ENCODE measurements around the gene EIF1.

EIF1 gene

DNA sequence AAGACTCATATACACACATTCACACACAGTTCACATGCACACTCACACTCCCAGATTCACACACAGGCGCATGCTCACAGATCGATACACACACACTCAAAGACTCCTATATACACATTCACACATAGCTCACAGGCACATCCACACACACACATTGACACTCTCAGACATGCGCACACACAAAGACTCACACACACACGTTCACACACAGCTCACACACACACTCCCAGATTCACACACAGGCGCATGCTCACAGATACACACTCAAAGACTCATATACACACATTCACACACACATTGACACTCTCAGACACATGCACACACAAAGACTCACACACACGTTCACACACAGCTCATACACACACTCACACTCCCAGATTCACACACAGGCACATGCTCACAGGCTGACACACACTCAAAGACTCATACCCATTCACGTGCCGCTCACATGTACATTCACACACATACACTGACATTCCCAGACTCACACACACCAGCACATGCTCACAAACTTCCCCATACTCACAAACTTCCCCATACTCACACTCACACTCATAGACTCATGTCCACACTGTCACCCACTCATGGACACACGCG, 38.7 kb upstream of the EIF1 start:
- peaks cover 6% of the 10 kb centered on the region for H3K27me3 ChIP-seq (ENCODE audit: control insufficient read depth, insufficient read depth, low read length, poor library complexity, severe bottlenecking)
- H3K9me3 ChIP-seq (ENCODE audit: control insufficient read depth, low read length), result no peaks in the 10 kb centered on the region
- H3K27ac ChIP-seq (ENCODE audit: insufficient read depth, low read depth, low read length, poor library complexity, severe bottlenecking), result no peak overlapping the region
- H3K4me1 ChIP-seq (ENCODE audit: control insufficient read depth, insufficient read depth, low read length), result peaks cover 5% of the 10 kb centered on the region
- H3K4me3 ChIP-seq (ENCODE audit: insufficient read depth, low read depth, low read length), result no peak overlapping the region
- WGBS, 2 experiments, result 89 to 92% methylated on average over 10 of the region's 10 CpGs
- H3K36me3 ChIP-seq (ENCODE audit: control insufficient read depth, insufficient read depth, low read length), result no peaks in the 10 kb centered on the region

DNA sequence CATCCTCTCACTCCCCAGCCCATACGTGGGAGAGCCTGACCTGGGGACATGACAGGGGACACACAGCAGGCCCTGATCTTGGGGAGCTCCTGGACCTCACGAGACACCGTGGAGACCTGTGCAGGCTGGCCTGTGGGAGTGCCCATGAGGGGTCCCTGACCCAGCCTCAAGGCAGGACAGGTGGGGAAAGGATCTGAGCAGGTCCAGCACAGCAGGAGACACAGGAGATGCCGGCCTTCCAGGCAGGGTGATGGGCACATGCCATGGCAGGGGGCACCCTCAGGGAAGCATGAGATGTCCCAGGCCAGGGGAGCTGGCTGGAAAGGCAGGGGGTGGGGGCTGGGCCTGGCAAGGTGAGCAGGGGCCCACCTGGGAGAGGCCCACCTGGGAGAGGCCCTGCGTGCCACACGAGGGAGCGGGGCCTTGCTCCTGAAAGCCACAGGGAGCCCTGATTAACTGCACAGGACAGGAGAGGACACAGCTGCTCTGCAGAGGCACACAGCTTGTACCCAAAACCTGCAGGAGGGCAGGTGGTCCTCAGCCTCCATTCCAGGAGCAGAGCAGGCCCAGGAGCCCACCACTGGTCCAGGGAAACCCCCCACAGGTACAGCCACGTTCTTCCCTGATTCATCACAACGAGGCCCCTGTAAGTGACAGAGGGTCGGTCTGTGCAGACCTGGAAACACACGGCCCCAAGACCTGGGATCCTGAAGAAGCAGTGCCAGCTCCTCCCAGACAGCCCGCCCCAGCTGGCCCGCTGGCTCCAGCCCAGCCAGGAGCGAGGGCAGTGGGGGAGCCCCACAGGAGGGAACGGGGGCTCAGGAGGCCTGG, 37.7 kb upstream of the EIF1 start:
- H3K36me3 ChIP-seq (ENCODE audit: control insufficient read depth, insufficient read depth, low read length), result no peaks in the 10 kb centered on the region
- no peak overlapping the region for H3K27ac ChIP-seq (ENCODE audit: insufficient read depth, low read depth, low read length, poor library complexity, severe bottlenecking)
- 86 to 89% methylated on average over 15 of the region's 15 CpGs for WGBS, 2 experiments
- H3K4me3 ChIP-seq (ENCODE audit: insufficient read depth, low read depth, low read length), result no peak overlapping the region
- no peaks in the 10 kb centered on the region for H3K9me3 ChIP-seq (ENCODE audit: control insufficient read depth, low read length)
- peaks cover 6% of the 10 kb centered on the region for H3K27me3 ChIP-seq (ENCODE audit: control insufficient read depth, insufficient read depth, low read length, poor library complexity, severe bottlenecking)
- peaks cover 14% of the 10 kb centered on the region for H3K4me1 ChIP-seq (ENCODE audit: control insufficient read depth, insufficient read depth, low read length)

DNA sequence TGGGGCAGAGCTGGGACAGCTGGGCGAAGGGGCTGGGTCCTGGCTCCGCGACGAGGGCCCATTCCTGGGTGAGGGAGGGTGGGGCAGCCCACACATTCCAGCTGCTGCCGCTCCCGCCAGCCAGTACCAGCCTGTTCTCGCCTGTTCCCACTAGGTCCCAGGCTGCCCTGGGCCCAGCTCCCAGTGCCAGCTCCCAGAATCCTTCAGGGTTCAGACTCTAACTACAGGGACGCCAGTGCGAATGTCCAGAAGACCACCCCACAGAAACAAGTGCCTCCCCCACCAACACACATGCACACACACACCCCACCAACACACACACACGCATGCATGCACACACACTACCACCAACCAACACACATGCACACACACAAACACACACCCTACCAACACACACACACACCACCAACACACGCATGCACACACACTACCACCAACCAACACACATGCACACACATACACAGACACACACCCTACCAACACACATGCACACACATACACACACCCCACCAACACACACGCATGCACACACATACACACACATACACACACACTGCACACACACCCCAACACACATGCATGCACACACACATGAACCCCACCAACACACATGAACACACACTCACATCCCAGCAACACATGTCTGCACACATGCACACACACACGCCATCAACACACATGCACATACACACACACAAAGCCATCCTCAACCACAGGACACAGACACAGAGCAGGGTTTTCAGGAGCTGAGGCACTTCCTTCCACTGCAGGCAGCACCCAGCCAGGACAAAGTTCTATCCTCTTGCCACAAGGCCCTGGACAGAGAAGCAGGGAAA, 36.8 kb upstream of the EIF1 start:
- Histone ChIP-seq H3K4me1 (ENCODE audit: control insufficient read depth, insufficient read depth, low read length) (peaks cover 14% of the 10 kb centered on the region), H3K9me3 (ENCODE audit: control insufficient read depth, low read length) (no peaks in the 10 kb centered on the region), H3K4me3 (ENCODE audit: insufficient read depth, low read depth, low read length) (no peak overlapping the region), H3K27ac (ENCODE audit: insufficient read depth, low read depth, low read length, poor library complexity, severe bottlenecking) (no peak overlapping the region), H3K36me3 (ENCODE audit: control insufficient read depth, insufficient read depth, low read length) (no peaks in the 10 kb centered on the region), H3K27me3 (ENCODE audit: control insufficient read depth, insufficient read depth, low read length, poor library complexity, severe bottlenecking) (peaks cover 6% of the 10 kb centered on the region)
- WGBS, 2 experiments, result 88 to 92% methylated on average over 13 of the region's 13 CpGs

DNA sequence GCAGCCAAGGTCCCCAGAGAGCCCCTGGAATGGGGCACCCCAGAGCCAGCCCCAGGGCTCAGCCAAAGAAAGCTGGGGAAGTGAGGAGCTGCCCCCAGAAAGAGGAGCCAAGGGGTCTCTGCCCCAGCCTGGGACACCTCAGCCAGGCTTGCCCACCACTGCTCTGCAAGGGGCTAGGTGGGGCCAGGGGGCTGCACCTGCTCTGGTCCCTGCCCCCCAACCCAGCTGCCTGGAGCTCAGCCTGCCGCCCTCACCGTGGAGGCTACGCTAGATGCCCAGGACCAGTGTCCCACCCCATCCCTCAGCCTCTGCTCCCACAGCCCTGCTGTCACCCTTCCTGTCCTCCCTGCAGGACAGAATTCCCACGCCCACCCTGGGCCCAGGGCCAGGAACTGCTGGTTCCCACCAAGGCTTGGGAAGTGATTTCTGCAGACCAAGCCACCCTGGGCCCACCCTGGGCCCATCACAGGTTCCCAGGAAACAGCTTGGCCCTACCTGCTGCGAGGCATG, 36.2 kb upstream of the EIF1 start:
- Histone ChIP-seq H3K27me3 (ENCODE audit: control insufficient read depth, insufficient read depth, low read length, poor library complexity, severe bottlenecking) (peaks cover 6% of the 10 kb centered on the region), H3K36me3 (ENCODE audit: control insufficient read depth, insufficient read depth, low read length) (no peaks in the 10 kb centered on the region), H3K9me3 (ENCODE audit: control insufficient read depth, low read length) (no peaks in the 10 kb centered on the region), H3K4me3 (ENCODE audit: insufficient read depth, low read depth, low read length) (no peak overlapping the region), H3K4me1 (ENCODE audit: control insufficient read depth, insufficient read depth, low read length) (peaks cover 14% of the 10 kb centered on the region), H3K27ac (ENCODE audit: insufficient read depth, low read depth, low read length, poor library complexity, severe bottlenecking) (no peak overlapping the region)
- 92 to 93% methylated on average over 5 of the region's 5 CpGs for WGBS, 2 experiments

DNA sequence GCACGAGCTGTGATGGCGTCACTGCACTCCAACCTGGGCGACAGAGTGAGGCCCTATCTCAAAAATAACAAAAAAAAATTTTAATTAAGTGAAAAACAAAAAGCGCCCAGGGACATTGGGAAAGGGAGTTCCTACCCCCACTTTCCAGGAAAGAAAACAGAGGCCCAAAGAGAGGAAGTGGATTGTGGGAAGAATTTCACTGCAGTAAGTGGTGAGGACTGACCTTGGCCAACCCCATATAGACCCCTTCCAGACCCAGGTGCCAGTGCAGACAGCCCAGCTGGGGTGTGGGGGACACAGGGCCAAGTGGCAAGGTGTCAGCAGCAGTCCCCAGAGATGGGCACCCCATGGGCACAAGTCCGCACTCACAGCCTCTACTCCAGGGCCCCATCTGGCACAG, 35.3 kb upstream of the EIF1 start:
- H3K9me3 ChIP-seq (ENCODE audit: control insufficient read depth, low read length), result no peaks in the 10 kb centered on the region
- H3K4me1 ChIP-seq (ENCODE audit: control insufficient read depth, insufficient read depth, low read length), result peaks cover 9% of the 10 kb centered on the region
- no peak overlapping the region for H3K4me3 ChIP-seq (ENCODE audit: insufficient read depth, low read depth, low read length)
- H3K27ac ChIP-seq (ENCODE audit: insufficient read depth, low read depth, low read length, poor library complexity, severe bottlenecking), result no peak overlapping the region
- peaks cover 2% of the 10 kb centered on the region for H3K27me3 ChIP-seq (ENCODE audit: control insufficient read depth, insufficient read depth, low read length, poor library complexity, severe bottlenecking)
- H3K36me3 ChIP-seq (ENCODE audit: control insufficient read depth, insufficient read depth, low read length), result no peaks in the 10 kb centered on the region
- WGBS, 2 experiments, result 89 to 92% methylated on average over 4 to 5 of the region's 5 CpGs

DNA sequence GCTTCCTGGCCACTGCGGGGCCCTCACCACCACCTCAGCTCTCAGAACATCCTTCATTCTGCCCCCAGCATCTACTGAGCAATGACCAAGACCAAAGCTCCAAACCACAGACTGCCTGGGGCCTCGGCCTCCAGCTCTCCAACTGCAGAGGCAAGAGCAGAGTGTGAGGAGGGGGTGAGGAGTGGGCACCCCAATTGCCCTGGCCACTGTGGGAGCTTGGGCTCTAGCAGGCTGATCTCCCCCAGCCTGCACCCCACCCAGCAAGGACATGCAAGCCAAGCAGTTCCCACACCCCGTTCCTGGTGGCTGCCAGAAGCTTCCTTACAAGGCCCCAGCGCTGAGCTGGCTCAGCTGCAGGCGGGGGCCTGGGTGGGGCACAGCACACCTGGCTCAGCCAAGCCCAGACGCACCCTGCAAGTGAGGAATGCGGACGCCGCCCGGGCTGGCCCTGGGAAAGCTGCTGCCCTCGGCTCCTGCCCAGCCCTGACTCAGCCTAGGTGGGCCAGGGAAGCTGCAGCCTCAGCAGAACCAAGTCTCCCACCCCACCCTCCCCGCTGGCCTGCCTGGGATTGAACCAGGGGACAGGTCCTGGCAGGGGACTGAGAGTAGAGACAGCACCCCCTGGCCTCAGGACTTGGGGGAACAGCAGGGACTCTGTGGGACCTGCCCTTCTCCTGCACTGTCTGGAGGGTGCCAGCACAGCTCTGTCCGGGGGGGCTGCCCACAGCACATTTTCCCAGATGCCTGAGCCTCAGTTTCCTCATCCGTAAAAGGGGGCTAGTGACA, 34.6 kb upstream of the EIF1 start:
- no peak overlapping the region for H3K27ac ChIP-seq (ENCODE audit: insufficient read depth, low read depth, low read length, poor library complexity, severe bottlenecking)
- no peaks in the 10 kb centered on the region for H3K36me3 ChIP-seq (ENCODE audit: control insufficient read depth, insufficient read depth, low read length)
- H3K4me3 ChIP-seq (ENCODE audit: insufficient read depth, low read depth, low read length), result no peak overlapping the region
- WGBS, 2 experiments, result 88 to 90% methylated on average over 14 of the region's 14 CpGs
- no peaks in the 10 kb centered on the region for H3K9me3 ChIP-seq (ENCODE audit: control insufficient read depth, low read length)
- H3K27me3 ChIP-seq (ENCODE audit: control insufficient read depth, insufficient read depth, low read length, poor library complexity, severe bottlenecking), result no peaks in the 10 kb centered on the region
- H3K4me1 ChIP-seq (ENCODE audit: control insufficient read depth, insufficient read depth, low read length), result peaks cover 9% of the 10 kb centered on the region

DNA sequence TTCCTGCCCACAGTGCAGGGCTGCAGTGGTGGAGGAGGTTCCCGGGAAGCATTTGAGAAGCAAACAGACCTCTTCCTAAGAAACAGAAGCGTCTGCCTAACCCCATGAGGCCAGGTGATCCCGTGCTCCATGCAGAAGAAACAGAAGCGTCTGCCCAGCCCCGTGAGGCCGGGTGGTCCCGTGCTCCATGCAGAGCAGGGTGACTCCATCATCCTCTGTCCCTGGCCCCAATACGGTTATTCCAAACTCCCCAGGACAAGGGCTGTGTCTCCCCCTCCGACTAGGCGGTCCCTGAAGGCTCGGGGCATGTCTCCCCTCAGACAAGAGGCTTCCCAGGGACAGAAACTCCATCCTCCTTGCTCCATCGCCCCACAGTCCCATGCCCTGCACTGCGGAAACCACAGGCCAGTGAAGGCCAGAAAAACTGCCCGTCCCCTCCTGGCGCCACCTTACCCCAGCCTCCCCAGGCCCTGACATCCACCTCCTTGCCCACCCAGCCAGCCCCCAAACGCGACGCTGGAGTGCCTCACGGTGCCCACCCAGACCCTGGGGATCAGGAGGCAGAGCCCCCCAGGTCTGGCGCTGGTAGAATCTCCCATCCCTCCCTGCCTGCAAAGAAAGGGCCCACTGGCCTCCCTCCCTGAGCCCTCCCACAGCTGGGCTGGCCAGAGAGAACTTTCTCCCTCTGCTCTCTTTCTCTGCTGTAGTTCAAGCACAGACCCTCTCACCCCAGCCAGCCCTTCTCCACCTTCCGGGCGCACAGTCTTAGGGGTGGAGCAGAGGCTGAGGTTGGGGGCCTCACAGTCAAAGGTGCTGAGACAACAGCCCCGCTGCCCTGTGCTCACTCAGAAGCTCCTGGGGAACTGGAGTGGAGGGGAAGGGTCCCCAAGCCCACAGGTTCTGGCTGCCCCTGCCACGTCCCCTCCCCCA, 33.7 kb upstream of the EIF1 start:
- 87 to 89% methylated on average over 24 of the region's 24 CpGs for WGBS, 2 experiments

DNA sequence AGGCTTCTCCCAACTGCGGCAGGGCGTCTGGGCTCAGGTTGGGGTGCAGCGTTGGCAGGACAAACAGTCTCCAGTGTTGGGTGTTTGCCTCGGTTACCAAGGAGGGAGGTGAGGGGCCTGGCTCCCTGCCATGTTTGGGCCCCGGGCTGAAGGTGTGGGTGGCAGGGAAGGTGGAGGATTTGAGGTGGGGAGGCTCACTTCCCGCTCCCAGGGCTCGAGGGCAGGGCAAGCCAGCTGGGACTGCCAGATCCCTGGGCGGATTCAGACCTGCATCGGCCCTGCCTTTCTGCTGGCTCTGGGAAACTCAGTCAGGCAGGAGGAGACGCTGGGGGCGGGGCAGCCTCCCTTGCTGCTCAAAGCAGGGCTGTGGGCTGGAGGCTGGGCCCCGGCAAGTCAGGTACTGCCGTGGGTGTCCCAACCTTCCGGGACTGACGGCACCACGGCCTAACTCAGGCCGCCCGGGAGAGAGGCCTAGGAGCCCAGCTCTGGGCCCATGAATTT, 33.0 kb upstream of the EIF1 start:
- Histone ChIP-seq H3K27ac (ENCODE audit: insufficient read depth, low read depth, low read length, poor library complexity, severe bottlenecking) (no peak overlapping the region), H3K4me3 (ENCODE audit: insufficient read depth, low read depth, low read length) (no peak overlapping the region), H3K4me1 (ENCODE audit: control insufficient read depth, insufficient read depth, low read length) (peaks cover 9% of the 10 kb centered on the region), H3K36me3 (ENCODE audit: control insufficient read depth, insufficient read depth, low read length) (no peaks in the 10 kb centered on the region), H3K9me3 (ENCODE audit: control insufficient read depth, low read length) (no peaks in the 10 kb centered on the region), H3K27me3 (ENCODE audit: control insufficient read depth, insufficient read depth, low read length, poor library complexity, severe bottlenecking) (no peaks in the 10 kb centered on the region)
- 56 to 57% methylated on average over 18 of the region's 18 CpGs for WGBS, 2 experiments

More for the DNA sequence above, 33.7 kb upstream of the EIF1 start:
- Histone ChIP-seq H3K4me1 (ENCODE audit: control insufficient read depth, insufficient read depth, low read length) (peaks cover 9% of the 10 kb centered on the region), H3K9me3 (ENCODE audit: control insufficient read depth, low read length) (no peaks in the 10 kb centered on the region), H3K27me3 (ENCODE audit: control insufficient read depth, insufficient read depth, low read length, poor library complexity, severe bottlenecking) (no peaks in the 10 kb centered on the region), H3K36me3 (ENCODE audit: control insufficient read depth, insufficient read depth, low read length) (no peaks in the 10 kb centered on the region), H3K27ac (ENCODE audit: insufficient read depth, low read depth, low read length, poor library complexity, severe bottlenecking) (no peak overlapping the region), H3K4me3 (ENCODE audit: insufficient read depth, low read depth, low read length) (no peak overlapping the region)
